GM18861 (cell line): ENCODE data around the gene FOXP4.

Experiments used
- ATAC-seq: cut with Tn5 transposase; IDR thresholded peaks from one replicate; pipeline ENCODE4 v1.9.1; 2021; ENCODE audit not compliant: unreplicated experiment

FOXP4 gene

GRCh38 chr6:41546475-41546865, 289 bp downstream of the FOXP4 start:
- peak; percentile 26 for ATAC-seq

GRCh38 chr6:41546866-41547798, 951 bp downstream of the FOXP4 start:
- ATAC-seq, result peak; percentile 17

- ATAC-seq, result no peak
These were observed 1.6 kb downstream of the FOXP4 start for GRCh38 chr6:41547799-41548097.

- no peak for ATAC-seq
These were observed 2.1 kb downstream of the FOXP4 start for GRCh38 chr6:41548098-41548840.

- ATAC-seq, result no peak
These were observed 2.9 kb downstream of the FOXP4 start for GRCh38 chr6:41548841-41549642.

GRCh38 chr6:41549673-41550072, 3.5 kb downstream of the FOXP4 start:
- ATAC-seq, result no peak

GRCh38 chr6:41551086-41551700, 5.0 kb downstream of the FOXP4 start:
- ATAC-seq, result no peak

GRCh38 chr6:41551857-41552256, 5.7 kb downstream of the FOXP4 start:
- ATAC-seq, result no peak

- no peak for ATAC-seq
These were observed 6.5 kb downstream of the FOXP4 start for GRCh38 chr6:41552723-41553122.

GRCh38 chr6:41553405-41553999, 7.3 kb downstream of the FOXP4 start:
- no peak for ATAC-seq

GRCh38 chr6:41555326-41556300, 9.4 kb downstream of the FOXP4 start:
- ATAC-seq, result no peak

- ATAC-seq, result no peak
These were observed 11.2 kb downstream of the FOXP4 start for GRCh38 chr6:41557335-41557734.

GRCh38 chr6:41558033-41558807, 12.0 kb downstream of the FOXP4 start:
- ATAC-seq, result no peak

- ATAC-seq, result no peak
These were observed 13.7 kb downstream of the FOXP4 start for GRCh38 chr6:41559655-41560427.

- no peak for ATAC-seq
These were observed 14.4 kb downstream of the FOXP4 start for GRCh38 chr6:41560431-41561192.

- no peak for ATAC-seq
These were observed 15.2 kb downstream of the FOXP4 start for GRCh38 chr6:41561416-41561815.
